CD4-positive, alpha-beta T cell treated with Interleukin-17A for 4 hours (primary cell): ENCODE data around the gene LSM14A.
"Not testable (repeated sequence)": the region's sequence is repeated elsewhere in the genome, so short reads cannot be mapped to it uniquely, and the experiment has no call there.

Experiments used
- DNase-seq: peaks from one replicate; pipeline ENCODE4 v3.0.0-alpha.2; 2020; ENCODE audit warnings: mixed read lengths

LSM14A gene

GRCh38 chr19:34232566-34233481, 60.5 kb downstream of the LSM14A start:
- peak; percentile 15 for DNase-seq

- DNase-seq, result no peak
These were observed 63.2 kb downstream of the LSM14A start for GRCh38 chr19:34235425-34235940.

- no peak for DNase-seq
These were observed 64.0 kb downstream of the LSM14A start for GRCh38 chr19:34236035-34236987.

GRCh38 chr19:34237283-34237682, 65.0 kb downstream of the LSM14A start:
- no peak for DNase-seq

GRCh38 chr19:34237939-34238338, 65.6 kb downstream of the LSM14A start:
- no peak for DNase-seq

- peak; percentile 29 for DNase-seq
These were observed 69.4 kb downstream of the LSM14A start for GRCh38 chr19:34241513-34242337.

- not testable (repeated sequence) for DNase-seq
These were observed 71.0 kb downstream of the LSM14A start for GRCh38 chr19:34243138-34243875.

GRCh38 chr19:34243876-34244578, 71.7 kb downstream of the LSM14A start:
- no peak for DNase-seq

- DNase-seq, result no peak
These were observed 72.5 kb downstream of the LSM14A start for GRCh38 chr19:34244611-34245299.

GRCh38 chr19:34246340-34246739, 74.0 kb downstream of the LSM14A start:
- DNase-seq, result no peak

GRCh38 chr19:34248941-34249340, 76.6 kb downstream of the LSM14A start:
- no peak for DNase-seq

- DNase-seq, result not testable (repeated sequence)
These were observed 80.9 kb downstream of the LSM14A start for GRCh38 chr19:34253167-34253566.

GRCh38 chr19:34253681-34254045, 81.4 kb downstream of the LSM14A start:
- DNase-seq, result not testable (repeated sequence)

- DNase-seq, result peak; percentile 93
These were observed 81.9 kb downstream of the LSM14A start, which contains the start of gene GARRE1 for GRCh38 chr19:34254046-34254697. Gene GARRE1, plus strand, starts transcription at chr19:34254554. Its CDS starts 45,920 bp downstream, at chr19:34300474.

GRCh38 chr19:34254698-34255432, 82.6 kb downstream of the LSM14A start:
- DNase-seq, result peak; percentile 43

GRCh38 chr19:34255546-34255945, 83.2 kb downstream of the LSM14A start:
- no peak for DNase-seq

- no peak for DNase-seq
These were observed 84.7 kb downstream of the LSM14A start for GRCh38 chr19:34256835-34257558.

GRCh38 chr19:34257559-34257924, 85.2 kb downstream of the LSM14A start:
- DNase-seq, result no peak
